HEK293 (cell line): ENCODE results near the gene CNKSR3.

Experiments used
- CTCF ChIA-PET: fragments of 350-600 bp; formaldehyde crosslinking; extraction: SDS; loops from one replicate; lab custom pipeline; 2021; ENCODE audit warnings: antibody characterized with exemption; lab: Yijun Ruan, JAX
- POLR2A ChIA-PET: fragments of 300-600 bp; formaldehyde crosslinking; extraction: SDS; loops from one replicate; lab custom pipeline; 2020; ENCODE audit warnings: antibody characterized with exemption, inconsistent platforms; lab: Yijun Ruan, JAX
- H3K27ac ChIP-seq: fragments of 200-500 bp; sonication (Bioruptor generic); 2 replicates; pipeline ENCODE4 v1.5.1; 2014; ENCODE audit warnings: low read depth, low read length, control low read depth, inconsistent platforms; ENCODE audit errors: extremely low read depth
- H3K36me3 ChIP-seq, 2 experiments: fragments of 200-500 bp in 1 of 2; sonication (Bioruptor generic) in 1 of 2; 1 replicate in 1 of 2; 2 replicates in 1 of 2; pipeline ENCODE4 v1.5.1; 2014 to 2017; ENCODE audit warnings: inconsistent platforms in 2 of 2, low read length in 2 of 2; ENCODE audit not compliant: control insufficient read depth in 2 of 2, insufficient read depth in 1 of 2
- H3K4me1 ChIP-seq: fragments of 200-500 bp; sonication (Bioruptor generic); 2 replicates; pipeline ENCODE4 v1.5.1; 2014; ENCODE audit warnings: mild to moderate bottlenecking, low read length, inconsistent platforms; ENCODE audit not compliant: control insufficient read depth, insufficient read depth
- H3K4me3 ChIP-seq: 2 replicates; pipeline ENCODE4 v1.5.1; 2011; ENCODE audit warnings: low read depth, mild to moderate bottlenecking, control low read depth, low read length, moderate library complexity
- H3K9me3 ChIP-seq: fragments of 200-500 bp; sonication (Bioruptor generic); 2 replicates; pipeline ENCODE4 v1.5.1; 2014; ENCODE audit warnings: low read depth, low read length, inconsistent platforms; ENCODE audit not compliant: control insufficient read depth, insufficient read depth
- BCL11A ChIP-seq: fragments of 450-650 bp; formaldehyde crosslinking; IDR thresholded peaks from 2 replicates; pipeline ENCODE4 v1.5.1; 2016; ENCODE audit warnings: low read depth, missing biosample characterization, missing genetic modification characterization
- EGR2 ChIP-seq: fragments of 450-650 bp; formaldehyde crosslinking; IDR thresholded peaks from 2 replicates; pipeline ENCODE4 v1.5.1; 2016; ENCODE audit warnings: low read depth, missing biosample characterization, missing genetic modification characterization
- PRDM10 ChIP-seq: fragments of 450-650 bp; formaldehyde crosslinking; IDR thresholded peaks from 2 replicates; pipeline ENCODE4 v1.5.1; 2016; ENCODE audit warnings: missing biosample characterization, missing genetic modification characterization
- ZBTB17 ChIP-seq: fragments of 450-650 bp; formaldehyde crosslinking; IDR thresholded peaks from 2 replicates; pipeline ENCODE4 v1.5.1; 2016; ENCODE audit warnings: missing biosample characterization, missing genetic modification characterization
- ZIC2 ChIP-seq: fragments of 450-650 bp; formaldehyde crosslinking; IDR thresholded peaks from 2 replicates; pipeline ENCODE4 v1.5.1; 2016; ENCODE audit warnings: missing biosample characterization, missing genetic modification characterization
- ZNF10 ChIP-seq: fragments of 450-650 bp; formaldehyde crosslinking; IDR thresholded peaks from 2 replicates; pipeline ENCODE4 v1.5.1; 2017; ENCODE audit warnings: missing biosample characterization, missing genetic modification characterization
- ZNF140 ChIP-seq: fragments of 450-650 bp; formaldehyde crosslinking; IDR thresholded peaks from 2 replicates; pipeline ENCODE4 v1.5.1; 2016; ENCODE audit warnings: missing biosample characterization, missing genetic modification characterization
- ZNF18 ChIP-seq: fragments of 450-650 bp; formaldehyde crosslinking; IDR thresholded peaks from 2 replicates; pipeline ENCODE4 v1.5.1; 2016; ENCODE audit warnings: missing biosample characterization, missing genetic modification characterization
- ZNF354C ChIP-seq: fragments of 450-650 bp; formaldehyde crosslinking; IDR thresholded peaks from 2 replicates; pipeline ENCODE4 v1.5.1; 2016; ENCODE audit warnings: missing biosample characterization, missing genetic modification characterization, low read depth, borderline replicate concordance
- ZNF596 ChIP-seq: fragments of 450-650 bp; IDR thresholded peaks from 2 replicates; pipeline ENCODE4 v1.5.0; 2018; ENCODE audit warnings: missing biosample characterization, mild to moderate bottlenecking, missing genetic modification characterization, moderate library complexity
- TF ChIP-seq, protein P1 (sequence below): fragments of 450-650 bp; formaldehyde crosslinking; IDR thresholded peaks from 2 replicates; pipeline ENCODE4 v1.5.1; 2016; ENCODE audit warnings: missing biosample characterization, missing genetic modification characterization
- TF ChIP-seq, protein P2 (sequence below): fragments of 450-650 bp; formaldehyde crosslinking; IDR thresholded peaks from 2 replicates; pipeline ENCODE4 v1.5.1; 2016; ENCODE audit warnings: missing biosample characterization, missing genetic modification characterization
- TF ChIP-seq, protein P3 (sequence below): fragments of 450-650 bp; formaldehyde crosslinking; IDR thresholded peaks from 2 replicates; pipeline ENCODE4 v1.5.1; 2016; ENCODE audit warnings: missing biosample characterization, missing genetic modification characterization

CNKSR3 gene

DNA sequence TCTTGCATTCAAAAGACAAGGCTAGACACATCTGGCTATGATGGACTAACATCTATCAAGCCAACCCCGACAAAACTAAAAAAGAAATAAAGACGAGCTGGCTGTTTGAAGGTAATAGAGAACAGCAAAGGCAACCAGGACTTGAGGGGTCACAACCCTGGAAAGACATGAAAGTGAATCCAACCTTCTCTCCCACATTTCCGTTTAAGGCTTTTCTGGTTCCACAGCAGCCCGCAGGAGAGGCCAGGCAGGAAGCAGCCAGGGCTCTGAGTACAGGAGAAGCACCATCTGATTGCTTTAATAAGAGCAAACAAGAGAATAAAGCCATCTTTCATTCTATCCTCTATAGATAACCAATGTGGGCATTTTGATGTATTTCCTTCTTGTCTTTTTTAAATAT lies 14.3 kb downstream of the CNKSR3 start (continued):
- no peak for TF ChIP-seq ZIC2 (tag by site-specific recombination)
- TF ChIP-seq, all 188 proteins: peak for 0

- ChIA-PET POLR2A (no interaction called here), CTCF (interaction anchor here (0.6 to 0.9 kb wide), 2 partner anchors 15 to 101 kb away, joined by 3 to 6 read pairs; no protein-coding TSS in a partner anchor)
- H3K4me1 ChIP-seq = no peaks in the 10 kb centered on the region
- no peaks in the 10 kb centered on the region for H3K36me3 ChIP-seq
- no peak overlapping the region for H3K4me3 ChIP-seq
- no peaks in the 10 kb centered on the region for H3K9me3 ChIP-seq
- TF ChIP-seq PRDM10 (tag by site-specific recombination) (no peak), ZNF140 (tag by site-specific recombination) (no peak), ZNF354C (tag by site-specific recombination) (no peak), ZNF18 (tag by site-specific recombination) (no peak), ZNF10 (no peak), EGR2 (tag by site-specific recombination) (no peak), BCL11A (tag by site-specific recombination) (no peak), ZBTB17 (tag by site-specific recombination) (no peak), ZNF596 (tag by site-specific recombination) (no peak)
- TF ChIP-seq, protein P1, sequence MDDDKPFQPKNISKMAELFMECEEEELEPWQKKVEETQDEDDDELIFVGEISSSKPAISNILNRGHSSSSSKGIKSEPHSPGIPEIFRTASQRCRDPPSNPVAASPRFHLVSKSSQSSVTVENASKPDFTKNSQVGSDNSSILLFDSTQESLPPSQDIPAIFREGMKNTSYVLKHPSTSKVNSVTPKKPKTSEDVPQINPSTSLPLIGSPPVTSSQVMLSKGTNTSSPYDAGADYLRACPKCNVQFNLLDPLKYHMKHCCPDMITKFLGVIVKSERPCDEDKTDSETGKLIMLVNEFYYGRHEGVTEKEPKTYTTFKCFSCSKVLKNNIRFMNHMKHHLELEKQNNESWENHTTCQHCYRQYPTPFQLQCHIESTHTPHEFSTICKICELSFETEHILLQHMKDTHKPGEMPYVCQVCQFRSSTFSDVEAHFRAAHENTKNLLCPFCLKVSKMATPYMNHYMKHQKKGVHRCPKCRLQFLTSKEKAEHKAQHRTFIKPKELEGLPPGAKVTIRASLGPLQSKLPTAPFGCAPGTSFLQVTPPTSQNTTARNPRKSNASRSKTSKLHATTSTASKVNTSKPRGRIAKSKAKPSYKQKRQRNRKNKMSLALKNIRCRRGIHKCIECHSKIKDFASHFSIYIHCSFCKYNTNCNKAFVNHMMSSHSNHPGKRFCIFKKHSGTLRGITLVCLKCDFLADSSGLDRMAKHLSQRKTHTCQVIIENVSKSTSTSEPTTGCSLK (tag by site-specific recombination) = no peak
- TF ChIP-seq, protein P2, sequence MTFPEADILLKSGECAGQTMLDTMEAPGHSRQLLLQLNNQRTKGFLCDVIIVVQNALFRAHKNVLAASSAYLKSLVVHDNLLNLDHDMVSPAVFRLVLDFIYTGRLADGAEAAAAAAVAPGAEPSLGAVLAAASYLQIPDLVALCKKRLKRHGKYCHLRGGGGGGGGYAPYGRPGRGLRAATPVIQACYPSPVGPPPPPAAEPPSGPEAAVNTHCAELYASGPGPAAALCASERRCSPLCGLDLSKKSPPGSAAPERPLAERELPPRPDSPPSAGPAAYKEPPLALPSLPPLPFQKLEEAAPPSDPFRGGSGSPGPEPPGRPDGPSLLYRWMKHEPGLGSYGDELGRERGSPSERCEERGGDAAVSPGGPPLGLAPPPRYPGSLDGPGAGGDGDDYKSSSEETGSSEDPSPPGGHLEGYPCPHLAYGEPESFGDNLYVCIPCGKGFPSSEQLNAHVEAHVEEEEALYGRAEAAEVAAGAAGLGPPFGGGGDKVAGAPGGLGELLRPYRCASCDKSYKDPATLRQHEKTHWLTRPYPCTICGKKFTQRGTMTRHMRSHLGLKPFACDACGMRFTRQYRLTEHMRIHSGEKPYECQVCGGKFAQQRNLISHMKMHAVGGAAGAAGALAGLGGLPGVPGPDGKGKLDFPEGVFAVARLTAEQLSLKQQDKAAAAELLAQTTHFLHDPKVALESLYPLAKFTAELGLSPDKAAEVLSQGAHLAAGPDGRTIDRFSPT = no peak
- TF ChIP-seq, protein P3, sequence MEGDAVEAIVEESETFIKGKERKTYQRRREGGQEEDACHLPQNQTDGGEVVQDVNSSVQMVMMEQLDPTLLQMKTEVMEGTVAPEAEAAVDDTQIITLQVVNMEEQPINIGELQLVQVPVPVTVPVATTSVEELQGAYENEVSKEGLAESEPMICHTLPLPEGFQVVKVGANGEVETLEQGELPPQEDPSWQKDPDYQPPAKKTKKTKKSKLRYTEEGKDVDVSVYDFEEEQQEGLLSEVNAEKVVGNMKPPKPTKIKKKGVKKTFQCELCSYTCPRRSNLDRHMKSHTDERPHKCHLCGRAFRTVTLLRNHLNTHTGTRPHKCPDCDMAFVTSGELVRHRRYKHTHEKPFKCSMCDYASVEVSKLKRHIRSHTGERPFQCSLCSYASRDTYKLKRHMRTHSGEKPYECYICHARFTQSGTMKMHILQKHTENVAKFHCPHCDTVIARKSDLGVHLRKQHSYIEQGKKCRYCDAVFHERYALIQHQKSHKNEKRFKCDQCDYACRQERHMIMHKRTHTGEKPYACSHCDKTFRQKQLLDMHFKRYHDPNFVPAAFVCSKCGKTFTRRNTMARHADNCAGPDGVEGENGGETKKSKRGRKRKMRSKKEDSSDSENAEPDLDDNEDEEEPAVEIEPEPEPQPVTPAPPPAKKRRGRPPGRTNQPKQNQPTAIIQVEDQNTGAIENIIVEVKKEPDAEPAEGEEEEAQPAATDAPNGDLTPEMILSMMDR (tag by site-specific recombination) = no peak
- no peak overlapping the region for H3K27ac ChIP-seq
Observed at GRCh38 chr6:154494592-154495311, 15.7 kb downstream of the CNKSR3 start.
